PC-3 (cell line): ENCODE results near the gene PADI6.

ENCODE experiments used
- CTCF ChIP-seq: fragments of 300-600 bp; sonication (generic); conservative IDR thresholded peaks from 2 replicates; pipeline ENCODE4 v1.5.1; 2017; ENCODE audit warnings: antibody characterized with exemption, low read depth, mild to moderate bottlenecking, low read length
- EZH2 ChIP-seq: fragments of 300-600 bp; sonication (generic); IDR thresholded peaks from one replicate; pipeline ENCODE4 v1.6.1; 2017; ENCODE audit warnings: antibody characterized with exemption, mild to moderate bottlenecking, low read length; ENCODE audit not compliant: unreplicated experiment

- TF ChIP-seq CTCF (no peak), EZH2 (no peak)
Observed at GRCh38 chr1:17403081-17403480, 31.1 kb downstream of the PADI6 start.
